ENCODE data around the gene AMER1.

- no peak for TF ChIP-seq PATZ1 (CRISPR knock-in tag; IDR thresholded peaks at IDR 0.05; ENCODE audit: borderline replicate concordance)
- no peak for TF ChIP-seq SNAI2 (CRISPR knock-in tag; IDR thresholded peaks at IDR 0.05)
- TF ChIP-seq ZNF565 (CRISPR knock-in tag; conservative IDR thresholded peaks at IDR 0.05; ENCODE audit: low read depth): no peak
- no peak for TF ChIP-seq ZFP3 (CRISPR knock-in tag; IDR thresholded peaks at IDR 0.05)
- TF ChIP-seq TCF4 (CRISPR knock-in tag; IDR thresholded peaks at IDR 0.05; ENCODE audit: borderline replicate concordance): no peak
Measured at GRCh38 chrX:64150775-64151174, 54.7 kb downstream of the AMER1 start.
